Glutamatergic neuron (in vitro differentiated cells): ENCODE results near the gene USP8. TPM values are rescaled to one million over a fixed set of nuclear protein-coding genes. Genes with fewer than 3 reads are reported as not detected.
A peak's percentile ranks its signal among the peaks of the same experiment; 100 is the strongest.

Experiments used
- DNase-seq: peaks from one replicate; pipeline ENCODE4 v3.0.0; 2022
- H3K27ac Mint-ChIP-seq: one replicate; pipeline ENCODE4 v1.8.0; 2020; ENCODE audit warnings: mild to moderate bottlenecking, mixed read lengths, inconsistent platforms; ENCODE audit not compliant: unreplicated experiment
- H3K27me3 Mint-ChIP-seq: one replicate; pipeline ENCODE4 v1.8.0; 2020; ENCODE audit warnings: mild to moderate bottlenecking, moderate library complexity, mixed read lengths, inconsistent platforms; ENCODE audit not compliant: unreplicated experiment
- H3K36me3 Mint-ChIP-seq: one replicate; pipeline ENCODE4 v1.8.0; 2020; ENCODE audit warnings: mild to moderate bottlenecking, mixed read lengths, inconsistent platforms; ENCODE audit not compliant: unreplicated experiment
- H3K4me1 Mint-ChIP-seq: one replicate; pipeline ENCODE4 v1.8.0; 2020; ENCODE audit warnings: mild to moderate bottlenecking, low read depth, mixed read lengths, inconsistent platforms; ENCODE audit not compliant: unreplicated experiment
- H3K4me3 Mint-ChIP-seq: one replicate; pipeline ENCODE4 v1.8.0; 2020; ENCODE audit warnings: mild to moderate bottlenecking, mixed read lengths, inconsistent platforms; ENCODE audit not compliant: unreplicated experiment
- H3K9me3 Mint-ChIP-seq: one replicate; pipeline ENCODE4 v1.8.0; 2020; ENCODE audit warnings: mild to moderate bottlenecking, moderate library complexity, mixed read lengths, inconsistent platforms; ENCODE audit not compliant: unreplicated experiment
- total RNA-seq: library from RNA; stranded (reverse); fragmentation: NEBNext Ultra II Directional; extraction: Animal tissue kit (Norgen Biotek cat#: 25700); gene quantifications from one replicate; pipeline ENCODE4 v1.2.1, GENCODE V29; 2021; ENCODE audit not compliant: unreplicated experiment
- TF ChIP-seq, protein P1 (sequence below): fragments of 200-600 bp; sonication (generic); IDR thresholded peaks from one replicate; pipeline ENCODE4 v1.5.0; 2021; ENCODE audit not compliant: partially characterized antibody, unreplicated experiment

USP8 gene
- total RNA-seq, 1 donor from 2014 or later: 49.3 TPM

DNA sequence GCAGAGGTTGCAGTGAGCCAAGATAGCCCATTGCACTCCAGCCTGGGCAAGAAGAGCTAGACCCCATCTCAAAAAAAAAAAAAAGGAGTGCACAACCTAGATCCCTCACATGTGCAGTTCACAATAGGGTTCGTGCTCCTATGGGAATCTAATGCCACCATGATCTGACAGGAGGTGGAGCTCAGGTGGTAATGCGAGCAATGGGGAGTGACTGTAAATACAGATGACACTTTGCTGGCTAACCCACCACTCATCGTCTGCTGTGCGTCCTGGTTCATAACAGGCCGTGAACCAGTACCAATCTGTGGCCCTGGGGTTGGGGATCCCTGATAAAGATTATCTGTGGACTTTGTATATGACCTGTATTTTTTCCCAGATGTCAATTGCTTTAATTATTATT is 16.7 kb downstream of the USP8 start:
- H3K4me3 Mint-ChIP-seq: no peak overlapping the region
- H3K27me3 Mint-ChIP-seq: no peaks in the 10 kb centered on the region
- H3K27ac Mint-ChIP-seq: no peak overlapping the region
- H3K36me3 Mint-ChIP-seq: no peaks in the 10 kb centered on the region
- DNase-seq: no peak
- H3K4me1 Mint-ChIP-seq: no peaks in the 10 kb centered on the region
- TF ChIP-seq, protein P1, sequence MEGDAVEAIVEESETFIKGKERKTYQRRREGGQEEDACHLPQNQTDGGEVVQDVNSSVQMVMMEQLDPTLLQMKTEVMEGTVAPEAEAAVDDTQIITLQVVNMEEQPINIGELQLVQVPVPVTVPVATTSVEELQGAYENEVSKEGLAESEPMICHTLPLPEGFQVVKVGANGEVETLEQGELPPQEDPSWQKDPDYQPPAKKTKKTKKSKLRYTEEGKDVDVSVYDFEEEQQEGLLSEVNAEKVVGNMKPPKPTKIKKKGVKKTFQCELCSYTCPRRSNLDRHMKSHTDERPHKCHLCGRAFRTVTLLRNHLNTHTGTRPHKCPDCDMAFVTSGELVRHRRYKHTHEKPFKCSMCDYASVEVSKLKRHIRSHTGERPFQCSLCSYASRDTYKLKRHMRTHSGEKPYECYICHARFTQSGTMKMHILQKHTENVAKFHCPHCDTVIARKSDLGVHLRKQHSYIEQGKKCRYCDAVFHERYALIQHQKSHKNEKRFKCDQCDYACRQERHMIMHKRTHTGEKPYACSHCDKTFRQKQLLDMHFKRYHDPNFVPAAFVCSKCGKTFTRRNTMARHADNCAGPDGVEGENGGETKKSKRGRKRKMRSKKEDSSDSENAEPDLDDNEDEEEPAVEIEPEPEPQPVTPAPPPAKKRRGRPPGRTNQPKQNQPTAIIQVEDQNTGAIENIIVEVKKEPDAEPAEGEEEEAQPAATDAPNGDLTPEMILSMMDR: no peak
- no peaks in the 10 kb centered on the region for H3K9me3 Mint-ChIP-seq

GRCh38 chr15:50452927-50453326 is 28.7 kb downstream of the USP8 start:
- Mint-ChIP-seq H3K27me3 (no peaks in the 10 kb centered on the region), H3K27ac (no peak overlapping the region), H3K4me1 (peaks cover 8% of the 10 kb centered on the region), H3K36me3 (no peaks in the 10 kb centered on the region), H3K9me3 (no peaks in the 10 kb centered on the region), H3K4me3 (no peak overlapping the region)
- DNase-seq: no peak
- TF ChIP-seq, protein P1: no peak

GRCh38 chr15:50458348-50459112 is 34.3 kb downstream of the USP8 start:
- TF ChIP-seq, protein P1: no peak
- DNase-seq: no peak
- no peaks in the 10 kb centered on the region for H3K36me3 Mint-ChIP-seq

DNA sequence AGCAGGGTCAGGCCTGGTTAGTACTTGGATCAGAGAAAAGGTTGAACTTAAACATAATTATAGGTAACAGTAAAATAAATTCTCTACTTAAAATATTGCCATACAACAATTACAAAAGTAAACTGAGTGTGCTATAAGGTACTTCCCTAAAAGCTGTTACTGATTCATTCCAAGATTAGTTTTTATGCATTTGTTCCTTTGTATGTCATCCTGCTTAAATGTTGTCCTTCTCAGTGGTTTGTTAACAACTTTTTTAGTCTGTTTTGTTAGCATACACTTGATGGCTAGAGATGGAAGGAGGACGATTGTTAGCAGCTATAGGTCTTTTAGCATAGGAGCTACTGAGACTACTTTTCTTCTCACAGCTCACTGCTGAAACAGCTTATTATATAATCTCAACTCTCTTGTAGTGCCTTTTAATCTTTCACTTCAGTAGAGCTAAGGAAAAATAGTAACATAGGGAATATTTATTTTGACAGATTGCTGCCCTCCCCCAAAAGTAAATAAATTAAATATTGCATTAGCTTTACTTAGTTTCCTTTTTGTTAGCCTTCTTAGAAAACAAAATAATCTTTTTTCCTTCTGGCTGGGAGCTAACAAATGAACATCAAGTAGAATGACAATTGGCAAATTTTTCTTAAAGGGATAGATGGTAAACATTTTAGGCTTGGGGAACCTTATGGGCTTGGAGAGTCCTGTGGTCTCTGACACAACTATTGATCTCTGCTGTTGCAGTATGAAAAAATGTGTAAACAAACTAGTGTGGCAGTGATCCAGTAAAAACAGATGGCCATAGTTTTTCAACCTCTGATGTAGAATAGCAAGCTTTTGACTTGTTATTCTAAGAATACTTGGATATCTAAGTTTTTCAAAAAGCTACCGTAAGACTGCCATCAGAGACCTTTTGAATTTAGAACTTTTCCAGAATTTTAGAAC is 39.5 kb downstream of the USP8 start:
- no peak for DNase-seq
- peaks cover 2% of the 10 kb centered on the region for H3K27me3 Mint-ChIP-seq
- TF ChIP-seq, protein P1: no peak
- no peak overlapping the region for H3K4me3 Mint-ChIP-seq
- H3K36me3 Mint-ChIP-seq: no peaks in the 10 kb centered on the region
- no peaks in the 10 kb centered on the region for H3K4me1 Mint-ChIP-seq
- H3K9me3 Mint-ChIP-seq: no peaks in the 10 kb centered on the region
- H3K27ac Mint-ChIP-seq: no peak overlapping the region

More at GRCh38 chr15:50458348-50459112, 34.3 kb downstream of the USP8 start:
- Mint-ChIP-seq H3K27ac (peak overlapping the region; percentile 26), H3K4me1 (peaks cover under 1% of the 10 kb centered on the region), H3K4me3 (no peak overlapping the region), H3K27me3 (no peaks in the 10 kb centered on the region), H3K9me3 (no peaks in the 10 kb centered on the region)

- TF ChIP-seq, protein P1: no peak
- Mint-ChIP-seq H3K9me3 (peaks cover 2% of the 10 kb centered on the region), H3K4me3 (no peak overlapping the region), H3K27me3 (peaks cover 2% of the 10 kb centered on the region), H3K27ac (no peak overlapping the region), H3K4me1 (no peaks in the 10 kb centered on the region), H3K36me3 (no peaks in the 10 kb centered on the region)
- DNase-seq: no peak
Measured at GRCh38 chr15:50471072-50471471, 46.9 kb downstream of the USP8 start.
